Hematopoietic multipotent progenitor cell treated with erythropoietin and hydrocortisone succinate and interleukin-3 and kit ligand, for 6 days (in vitro differentiated cells): ENCODE measurements around the gene FUNDC1.

Experiments
- DNase-seq: peaks from one replicate; pipeline ENCODE4 v3.0.0-alpha.2; 2015

The FUNDC1 gene

GRCh38 chrX:44474410-44474809 is 68.2 kb downstream of the FUNDC1 start:
- no peak for DNase-seq
